Keratinocyte (primary cell): Measurements from ENCODE around the gene RPL27A.

ENCODE experiments used
- EZH2 ChIP-seq: IDR thresholded peaks from one replicate; pipeline ENCODE4 v1.6.1; 2012; ENCODE audit warnings: inconsistent platforms, mild to moderate bottlenecking, low read length, moderate library complexity
- TF ChIP-seq, protein P1 (sequence below), 3 experiments: IDR thresholded peaks in 1 of 3; conservative IDR thresholded peaks in 1 of 3; optimal IDR thresholded peaks in 1 of 3; 2 replicates in 2 of 3; 3 replicates in 1 of 3; pipeline versions ENCODE3 to v1.5.1; 2011; ENCODE audit warnings: low read length in 3 of 3, mild to moderate bottlenecking in 3 of 3, moderate library complexity in 2 of 3, control low read depth in 1 of 3, inconsistent platforms in 1 of 3; ENCODE audit not compliant: insufficient read depth in 2 of 3; ENCODE audit errors: extremely low read depth in 1 of 3

DNA sequence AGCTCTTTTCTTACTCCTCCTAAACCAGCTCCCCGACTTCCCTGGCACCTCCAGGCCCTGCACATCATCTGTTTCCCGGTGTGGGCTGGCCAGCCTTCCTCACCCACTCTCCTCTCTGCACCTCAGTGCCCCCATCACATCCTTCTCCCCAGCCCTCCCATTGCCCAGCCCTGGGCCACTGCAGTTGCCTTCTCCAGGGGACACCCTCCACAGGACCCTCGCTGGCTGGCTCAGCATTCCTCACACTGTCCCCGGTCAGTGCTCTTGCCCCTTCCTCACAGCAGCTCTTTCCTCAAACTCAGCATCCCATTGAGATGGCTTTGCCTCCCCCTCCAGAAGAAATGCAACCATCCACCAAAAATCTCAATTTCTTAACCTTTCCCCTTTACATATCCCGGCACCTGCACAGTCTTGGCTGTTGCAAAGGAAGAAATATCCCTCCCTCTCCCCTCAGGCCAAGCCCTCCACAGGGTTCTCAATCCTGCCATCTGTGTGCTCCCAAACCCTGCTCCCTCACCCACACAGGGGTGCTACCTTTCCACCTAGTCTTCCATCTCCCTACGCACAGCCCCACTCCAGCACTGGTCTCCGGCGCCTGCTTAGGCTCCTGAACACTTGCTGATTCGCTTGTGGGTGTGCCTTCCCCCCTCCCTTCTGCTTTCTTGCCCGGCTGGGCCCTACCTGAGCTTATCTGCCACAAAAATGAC, 19.5 kb downstream of the RPL27A start:
- no peak for TF ChIP-seq EZH2
- TF ChIP-seq, protein P1, sequence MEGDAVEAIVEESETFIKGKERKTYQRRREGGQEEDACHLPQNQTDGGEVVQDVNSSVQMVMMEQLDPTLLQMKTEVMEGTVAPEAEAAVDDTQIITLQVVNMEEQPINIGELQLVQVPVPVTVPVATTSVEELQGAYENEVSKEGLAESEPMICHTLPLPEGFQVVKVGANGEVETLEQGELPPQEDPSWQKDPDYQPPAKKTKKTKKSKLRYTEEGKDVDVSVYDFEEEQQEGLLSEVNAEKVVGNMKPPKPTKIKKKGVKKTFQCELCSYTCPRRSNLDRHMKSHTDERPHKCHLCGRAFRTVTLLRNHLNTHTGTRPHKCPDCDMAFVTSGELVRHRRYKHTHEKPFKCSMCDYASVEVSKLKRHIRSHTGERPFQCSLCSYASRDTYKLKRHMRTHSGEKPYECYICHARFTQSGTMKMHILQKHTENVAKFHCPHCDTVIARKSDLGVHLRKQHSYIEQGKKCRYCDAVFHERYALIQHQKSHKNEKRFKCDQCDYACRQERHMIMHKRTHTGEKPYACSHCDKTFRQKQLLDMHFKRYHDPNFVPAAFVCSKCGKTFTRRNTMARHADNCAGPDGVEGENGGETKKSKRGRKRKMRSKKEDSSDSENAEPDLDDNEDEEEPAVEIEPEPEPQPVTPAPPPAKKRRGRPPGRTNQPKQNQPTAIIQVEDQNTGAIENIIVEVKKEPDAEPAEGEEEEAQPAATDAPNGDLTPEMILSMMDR (optimal IDR thresholded peaks at IDR 0.05 in 1 of 3, IDR thresholded peaks at IDR 0.05 in 1 of 3, conservative IDR thresholded peaks at IDR 0.05 in 1 of 3; ENCODE audit: extremely low read depth in 1 of 3, insufficient read depth in 2 of 3, low read length in 3 of 3): no peak
